Measurements from ENCODE around the gene PITPNC1.
"Not testable (repeated sequence)": the region's sequence is repeated elsewhere in the genome, so short reads cannot be mapped to it uniquely, and the experiment has no call there.

Gene PITPNC1

DNA sequence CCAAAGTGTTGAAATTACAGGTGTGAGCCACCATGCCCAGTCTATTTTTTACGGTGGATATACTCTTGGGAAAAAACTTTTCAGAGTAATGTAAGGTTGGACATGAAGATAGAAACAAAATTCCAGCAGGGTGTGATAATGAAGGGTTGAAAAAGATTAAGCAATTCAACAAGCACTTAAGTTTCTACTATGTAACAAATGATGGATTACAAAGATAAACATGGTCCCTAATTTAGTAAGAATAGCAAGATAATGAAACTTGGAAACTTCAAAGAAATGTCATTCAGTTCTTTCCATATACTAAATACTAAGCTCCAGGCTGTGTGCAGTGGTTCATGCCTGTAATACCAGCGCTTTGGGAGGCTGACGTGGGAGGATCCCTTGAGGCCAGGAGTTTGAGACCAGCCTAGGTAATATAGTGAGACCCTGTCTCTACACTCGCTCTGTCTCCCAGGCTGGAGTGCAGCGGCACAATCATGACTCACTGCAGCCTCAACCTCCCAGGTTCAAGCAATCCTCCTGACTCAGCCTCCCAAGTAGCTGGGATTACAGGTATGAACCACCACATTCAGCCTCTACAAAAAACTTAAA, 41.7 kb upstream of the PITPNC1 start:
- Histone ChIP-seq H3K9me2 (ENCODE audit: low read depth, low read length) (no peaks in the 10 kb centered on the region), H3K27me3 (ENCODE audit: insufficient read depth, low read length) (no peaks in the 10 kb centered on the region), H3K9ac (ENCODE audit: low read length) (no peak overlapping the region), H4K20me1 (ENCODE audit: insufficient read depth, low read length) (no peaks in the 10 kb centered on the region), H2AFZ (ENCODE audit: low read length) (no peak overlapping the region), H3K79me2 (ENCODE audit: insufficient read depth, low read length) (no peaks in the 10 kb centered on the region), H3K4me1 (ENCODE audit: insufficient read depth, low read length, severe bottlenecking) (no peaks in the 10 kb centered on the region), H3K9me3 (ENCODE audit: low read length) (no peaks in the 10 kb centered on the region), H3K4me2 (ENCODE audit: low read length) (no peak overlapping the region), H3K4me3 (ENCODE audit: low read depth, low read length, poor library complexity, severe bottlenecking) (no peak overlapping the region), H3K36me3 (ENCODE audit: insufficient read depth, low read length) (peaks cover 8% of the 10 kb centered on the region), H3F3A (ENCODE audit: insufficient read depth, low read length) (0 out of 2 replicates have a peak, but pooled peaks cover 6% of the 10 kb centered on the region), H3K27ac (ENCODE audit: low read depth, low read length, poor library complexity, severe bottlenecking) (no peak overlapping the region)
- TF ChIP-seq, protein P1, sequence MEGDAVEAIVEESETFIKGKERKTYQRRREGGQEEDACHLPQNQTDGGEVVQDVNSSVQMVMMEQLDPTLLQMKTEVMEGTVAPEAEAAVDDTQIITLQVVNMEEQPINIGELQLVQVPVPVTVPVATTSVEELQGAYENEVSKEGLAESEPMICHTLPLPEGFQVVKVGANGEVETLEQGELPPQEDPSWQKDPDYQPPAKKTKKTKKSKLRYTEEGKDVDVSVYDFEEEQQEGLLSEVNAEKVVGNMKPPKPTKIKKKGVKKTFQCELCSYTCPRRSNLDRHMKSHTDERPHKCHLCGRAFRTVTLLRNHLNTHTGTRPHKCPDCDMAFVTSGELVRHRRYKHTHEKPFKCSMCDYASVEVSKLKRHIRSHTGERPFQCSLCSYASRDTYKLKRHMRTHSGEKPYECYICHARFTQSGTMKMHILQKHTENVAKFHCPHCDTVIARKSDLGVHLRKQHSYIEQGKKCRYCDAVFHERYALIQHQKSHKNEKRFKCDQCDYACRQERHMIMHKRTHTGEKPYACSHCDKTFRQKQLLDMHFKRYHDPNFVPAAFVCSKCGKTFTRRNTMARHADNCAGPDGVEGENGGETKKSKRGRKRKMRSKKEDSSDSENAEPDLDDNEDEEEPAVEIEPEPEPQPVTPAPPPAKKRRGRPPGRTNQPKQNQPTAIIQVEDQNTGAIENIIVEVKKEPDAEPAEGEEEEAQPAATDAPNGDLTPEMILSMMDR (IDR thresholded peaks at IDR 0.05; ENCODE audit: low read length), result no peak
- no peak for TF ChIP-seq EZH2 (IDR thresholded peaks at IDR 0.05; ENCODE audit: borderline replicate concordance, low read length)

DNA sequence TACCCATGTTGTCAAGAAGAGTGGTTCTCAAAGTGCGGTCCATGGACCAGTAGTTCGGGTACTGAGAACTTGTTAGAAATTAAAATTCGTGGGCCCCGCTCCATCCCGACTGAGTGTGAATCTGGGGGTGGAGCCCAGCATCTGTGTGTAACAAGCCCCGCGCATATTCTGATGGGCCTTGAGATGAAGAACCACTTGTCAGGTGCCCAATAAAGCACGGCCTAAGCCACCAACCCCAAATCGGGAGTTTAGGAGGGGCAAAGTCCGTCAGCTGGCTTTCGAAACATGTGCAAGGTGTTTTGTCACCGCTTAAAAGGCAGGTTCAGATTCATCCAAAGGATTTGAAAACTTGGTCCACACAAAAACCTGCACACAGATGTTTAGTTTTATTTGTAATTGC, 40.2 kb upstream of the PITPNC1 start:
- Histone ChIP-seq H3K9ac (ENCODE audit: low read length) (no peak overlapping the region), H3K4me3 (ENCODE audit: low read depth, low read length, poor library complexity, severe bottlenecking) (no peak overlapping the region), H3K4me2 (ENCODE audit: low read length) (no peak overlapping the region)

DNA sequence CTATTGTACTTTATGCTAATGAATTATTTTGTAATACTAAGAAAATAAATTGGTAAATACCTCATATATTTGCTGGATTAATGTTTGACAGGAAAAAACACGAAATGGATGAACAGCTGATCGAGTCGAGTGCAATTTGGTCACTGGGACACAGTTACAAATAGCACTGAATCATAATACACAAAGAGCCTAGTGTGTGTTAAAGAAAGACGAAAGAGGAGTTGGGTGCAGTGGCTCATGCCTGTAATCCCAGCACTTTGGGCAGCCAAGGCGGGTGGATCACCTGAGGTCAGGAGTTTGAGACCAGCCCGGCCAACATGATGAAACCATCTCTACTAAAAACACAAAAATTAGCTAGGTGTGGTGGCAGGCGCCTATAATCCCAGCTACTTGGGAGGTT, 38.7 kb upstream of the PITPNC1 start:
- H3K27me3 ChIP-seq (ENCODE audit: insufficient read depth, low read length); H3K4me3 ChIP-seq (ENCODE audit: low read depth, low read length, poor library complexity, severe bottlenecking); H3K9ac ChIP-seq (ENCODE audit: low read length); H3K27ac ChIP-seq (ENCODE audit: low read depth, low read length, poor library complexity, severe bottlenecking); H3K9me3 ChIP-seq (ENCODE audit: low read length); H3K4me2 ChIP-seq (ENCODE audit: low read length); H4K20me1 ChIP-seq (ENCODE audit: insufficient read depth, low read length); H3K79me2 ChIP-seq (ENCODE audit: insufficient read depth, low read length); H3K4me1 ChIP-seq (ENCODE audit: insufficient read depth, low read length, severe bottlenecking); H2AFZ ChIP-seq (ENCODE audit: low read length); H3K9me2 ChIP-seq (ENCODE audit: low read depth, low read length); H3F3A ChIP-seq (ENCODE audit: insufficient read depth, low read length): not testable (repeated sequence)
- H3K36me3 ChIP-seq (ENCODE audit: insufficient read depth, low read length), result peaks cover 36% of the 10 kb centered on the region

More for the DNA sequence above, 40.2 kb upstream of the PITPNC1 start:
- Histone ChIP-seq H2AFZ (ENCODE audit: low read length) (no peak overlapping the region), H3K79me2 (ENCODE audit: insufficient read depth, low read length) (no peaks in the 10 kb centered on the region), H4K20me1 (ENCODE audit: insufficient read depth, low read length) (no peaks in the 10 kb centered on the region), H3K27ac (ENCODE audit: low read depth, low read length, poor library complexity, severe bottlenecking) (no peak overlapping the region), H3K27me3 (ENCODE audit: insufficient read depth, low read length) (no peaks in the 10 kb centered on the region), H3K9me2 (ENCODE audit: low read depth, low read length) (no peaks in the 10 kb centered on the region), H3K9me3 (ENCODE audit: low read length) (no peaks in the 10 kb centered on the region), H3K4me1 (ENCODE audit: insufficient read depth, low read length, severe bottlenecking) (no peaks in the 10 kb centered on the region), H3K36me3 (ENCODE audit: insufficient read depth, low read length) (peaks cover 21% of the 10 kb centered on the region), H3F3A (ENCODE audit: insufficient read depth, low read length) (0 out of 2 replicates have a peak, but pooled peaks cover 6% of the 10 kb centered on the region)
- TF ChIP-seq, protein P1 (IDR thresholded peaks at IDR 0.05; ENCODE audit: low read length), result no peak
- TF ChIP-seq EZH2 (IDR thresholded peaks at IDR 0.05; ENCODE audit: borderline replicate concordance, low read length), result no peak

DNA sequence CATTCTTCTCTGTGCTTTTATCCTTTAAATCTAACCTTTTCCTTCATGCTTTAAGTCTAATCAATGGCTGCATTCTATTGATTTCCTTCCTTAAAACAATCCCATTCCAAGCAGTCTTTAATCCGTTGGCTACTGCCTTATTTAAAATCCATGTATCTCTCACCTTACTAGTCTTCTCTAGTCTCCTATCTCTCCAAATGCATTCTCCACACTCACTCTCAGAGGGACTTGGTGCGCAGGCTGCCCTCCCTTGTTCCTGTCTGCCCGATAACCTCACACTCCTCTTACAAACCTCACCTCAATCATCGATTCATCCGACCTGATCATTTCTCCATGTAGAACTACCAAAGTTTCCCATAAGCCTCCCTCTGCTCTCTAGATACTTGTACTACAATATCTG, 33.8 kb upstream of the PITPNC1 start:
- Histone ChIP-seq H3K36me3 (ENCODE audit: insufficient read depth, low read length) (peaks cover 81% of the 10 kb centered on the region), H3K9me2 (ENCODE audit: low read depth, low read length) (no peaks in the 10 kb centered on the region), H3K9ac (ENCODE audit: low read length) (no peak overlapping the region), H4K20me1 (ENCODE audit: insufficient read depth, low read length) (no peaks in the 10 kb centered on the region), H3K27me3 (ENCODE audit: insufficient read depth, low read length) (no peaks in the 10 kb centered on the region), H3K79me2 (ENCODE audit: insufficient read depth, low read length) (no peaks in the 10 kb centered on the region), H3K4me2 (ENCODE audit: low read length) (no peak overlapping the region), H3K4me1 (ENCODE audit: insufficient read depth, low read length, severe bottlenecking) (no peaks in the 10 kb centered on the region), H3K27ac (ENCODE audit: low read depth, low read length, poor library complexity, severe bottlenecking) (no peak overlapping the region), H3K4me3 (ENCODE audit: low read depth, low read length, poor library complexity, severe bottlenecking) (no peak overlapping the region), H3K9me3 (ENCODE audit: low read length) (no peaks in the 10 kb centered on the region), H3F3A (ENCODE audit: insufficient read depth, low read length) (0 out of 2 replicates have a peak, but pooled peaks cover 2% of the 10 kb centered on the region), H2AFZ (ENCODE audit: low read length) (no peak overlapping the region)
- TF ChIP-seq EZH2 (IDR thresholded peaks at IDR 0.05; ENCODE audit: borderline replicate concordance, low read length), result no peak
- TF ChIP-seq, protein P1 (IDR thresholded peaks at IDR 0.05; ENCODE audit: low read length), result no peak

Data from OCI-LY1 (cell line).